H1 (cell line): ENCODE measurements around the gene ZNF462. TPM values are rescaled to one million over a fixed set of nuclear protein-coding genes. Genes with fewer than 3 reads are reported as not detected.

Experiments used
- CREB1 ChIP-seq: IDR thresholded peaks from 2 replicates; pipeline ENCODE4 v1.6.1; 2012; ENCODE audit warnings: inconsistent platforms
- polyA plus RNA-seq, 7 experiments: library from polyadenylated mRNA; depleted of rRNA in 3 of 7; stranded (reverse) in 5 of 7; unstranded in 2 of 7; fragments of >200 nt in 5 of 7; fragments of 200-250 nt in 2 of 7; gene quantifications; 1 replicate in 5 of 7; 2 replicates in 1 of 7; 4 replicates in 1 of 7; pipeline versions ENCODE4 v1.2.1 to v1.2.3, GENCODE V29; 2011 to 2013; ENCODE audit warnings: missing spikeins in 2 of 7, mixed read lengths in 2 of 7
- total RNA-seq: library from RNA; stranded (reverse); fragmentation: NEBNext Ultra II Directional; extraction: Animal tissue kit (Norgen Biotek cat#: 25700); gene quantifications from 2 replicates; pipeline ENCODE4 v1.2.1, GENCODE V29; 2021
- TF ChIP-seq, protein P1 (sequence below): fragments of 300-600 bp; sonication (generic); IDR thresholded peaks from 2 replicates; pipeline ENCODE4 v1.7.1; 2012; ENCODE audit warnings: low read length, moderate library complexity, mild to moderate bottlenecking, inconsistent platforms; ENCODE audit not compliant: insufficient replicate concordance

Gene ZNF462
- total and polyA plus RNA-seq, 2 of the 8 experiments (the other 6 are each of a cell fraction or from before 2014, with no cell fraction given): 30.0 to 163 TPM

DNA sequence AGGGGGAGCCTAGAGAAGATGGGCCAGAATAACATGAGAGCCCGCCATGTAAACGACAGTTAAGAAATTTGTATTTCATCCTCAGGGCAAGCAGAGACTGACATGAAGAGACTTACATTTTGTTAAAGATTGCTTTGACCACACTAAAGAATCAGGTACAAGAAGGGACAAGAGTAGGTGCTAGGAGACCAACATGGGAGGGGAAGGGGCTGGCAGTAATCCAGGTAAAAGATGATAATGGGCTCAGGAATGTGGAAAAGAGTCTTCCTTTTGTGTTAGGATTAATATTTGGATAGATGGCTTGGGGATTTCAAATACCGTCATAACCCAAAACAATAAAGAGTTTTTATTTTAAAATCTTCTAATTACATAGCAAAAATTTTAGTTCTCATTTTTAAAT is 137.3 kb downstream of the ZNF462 start (continued):
- TF ChIP-seq, protein P1, sequence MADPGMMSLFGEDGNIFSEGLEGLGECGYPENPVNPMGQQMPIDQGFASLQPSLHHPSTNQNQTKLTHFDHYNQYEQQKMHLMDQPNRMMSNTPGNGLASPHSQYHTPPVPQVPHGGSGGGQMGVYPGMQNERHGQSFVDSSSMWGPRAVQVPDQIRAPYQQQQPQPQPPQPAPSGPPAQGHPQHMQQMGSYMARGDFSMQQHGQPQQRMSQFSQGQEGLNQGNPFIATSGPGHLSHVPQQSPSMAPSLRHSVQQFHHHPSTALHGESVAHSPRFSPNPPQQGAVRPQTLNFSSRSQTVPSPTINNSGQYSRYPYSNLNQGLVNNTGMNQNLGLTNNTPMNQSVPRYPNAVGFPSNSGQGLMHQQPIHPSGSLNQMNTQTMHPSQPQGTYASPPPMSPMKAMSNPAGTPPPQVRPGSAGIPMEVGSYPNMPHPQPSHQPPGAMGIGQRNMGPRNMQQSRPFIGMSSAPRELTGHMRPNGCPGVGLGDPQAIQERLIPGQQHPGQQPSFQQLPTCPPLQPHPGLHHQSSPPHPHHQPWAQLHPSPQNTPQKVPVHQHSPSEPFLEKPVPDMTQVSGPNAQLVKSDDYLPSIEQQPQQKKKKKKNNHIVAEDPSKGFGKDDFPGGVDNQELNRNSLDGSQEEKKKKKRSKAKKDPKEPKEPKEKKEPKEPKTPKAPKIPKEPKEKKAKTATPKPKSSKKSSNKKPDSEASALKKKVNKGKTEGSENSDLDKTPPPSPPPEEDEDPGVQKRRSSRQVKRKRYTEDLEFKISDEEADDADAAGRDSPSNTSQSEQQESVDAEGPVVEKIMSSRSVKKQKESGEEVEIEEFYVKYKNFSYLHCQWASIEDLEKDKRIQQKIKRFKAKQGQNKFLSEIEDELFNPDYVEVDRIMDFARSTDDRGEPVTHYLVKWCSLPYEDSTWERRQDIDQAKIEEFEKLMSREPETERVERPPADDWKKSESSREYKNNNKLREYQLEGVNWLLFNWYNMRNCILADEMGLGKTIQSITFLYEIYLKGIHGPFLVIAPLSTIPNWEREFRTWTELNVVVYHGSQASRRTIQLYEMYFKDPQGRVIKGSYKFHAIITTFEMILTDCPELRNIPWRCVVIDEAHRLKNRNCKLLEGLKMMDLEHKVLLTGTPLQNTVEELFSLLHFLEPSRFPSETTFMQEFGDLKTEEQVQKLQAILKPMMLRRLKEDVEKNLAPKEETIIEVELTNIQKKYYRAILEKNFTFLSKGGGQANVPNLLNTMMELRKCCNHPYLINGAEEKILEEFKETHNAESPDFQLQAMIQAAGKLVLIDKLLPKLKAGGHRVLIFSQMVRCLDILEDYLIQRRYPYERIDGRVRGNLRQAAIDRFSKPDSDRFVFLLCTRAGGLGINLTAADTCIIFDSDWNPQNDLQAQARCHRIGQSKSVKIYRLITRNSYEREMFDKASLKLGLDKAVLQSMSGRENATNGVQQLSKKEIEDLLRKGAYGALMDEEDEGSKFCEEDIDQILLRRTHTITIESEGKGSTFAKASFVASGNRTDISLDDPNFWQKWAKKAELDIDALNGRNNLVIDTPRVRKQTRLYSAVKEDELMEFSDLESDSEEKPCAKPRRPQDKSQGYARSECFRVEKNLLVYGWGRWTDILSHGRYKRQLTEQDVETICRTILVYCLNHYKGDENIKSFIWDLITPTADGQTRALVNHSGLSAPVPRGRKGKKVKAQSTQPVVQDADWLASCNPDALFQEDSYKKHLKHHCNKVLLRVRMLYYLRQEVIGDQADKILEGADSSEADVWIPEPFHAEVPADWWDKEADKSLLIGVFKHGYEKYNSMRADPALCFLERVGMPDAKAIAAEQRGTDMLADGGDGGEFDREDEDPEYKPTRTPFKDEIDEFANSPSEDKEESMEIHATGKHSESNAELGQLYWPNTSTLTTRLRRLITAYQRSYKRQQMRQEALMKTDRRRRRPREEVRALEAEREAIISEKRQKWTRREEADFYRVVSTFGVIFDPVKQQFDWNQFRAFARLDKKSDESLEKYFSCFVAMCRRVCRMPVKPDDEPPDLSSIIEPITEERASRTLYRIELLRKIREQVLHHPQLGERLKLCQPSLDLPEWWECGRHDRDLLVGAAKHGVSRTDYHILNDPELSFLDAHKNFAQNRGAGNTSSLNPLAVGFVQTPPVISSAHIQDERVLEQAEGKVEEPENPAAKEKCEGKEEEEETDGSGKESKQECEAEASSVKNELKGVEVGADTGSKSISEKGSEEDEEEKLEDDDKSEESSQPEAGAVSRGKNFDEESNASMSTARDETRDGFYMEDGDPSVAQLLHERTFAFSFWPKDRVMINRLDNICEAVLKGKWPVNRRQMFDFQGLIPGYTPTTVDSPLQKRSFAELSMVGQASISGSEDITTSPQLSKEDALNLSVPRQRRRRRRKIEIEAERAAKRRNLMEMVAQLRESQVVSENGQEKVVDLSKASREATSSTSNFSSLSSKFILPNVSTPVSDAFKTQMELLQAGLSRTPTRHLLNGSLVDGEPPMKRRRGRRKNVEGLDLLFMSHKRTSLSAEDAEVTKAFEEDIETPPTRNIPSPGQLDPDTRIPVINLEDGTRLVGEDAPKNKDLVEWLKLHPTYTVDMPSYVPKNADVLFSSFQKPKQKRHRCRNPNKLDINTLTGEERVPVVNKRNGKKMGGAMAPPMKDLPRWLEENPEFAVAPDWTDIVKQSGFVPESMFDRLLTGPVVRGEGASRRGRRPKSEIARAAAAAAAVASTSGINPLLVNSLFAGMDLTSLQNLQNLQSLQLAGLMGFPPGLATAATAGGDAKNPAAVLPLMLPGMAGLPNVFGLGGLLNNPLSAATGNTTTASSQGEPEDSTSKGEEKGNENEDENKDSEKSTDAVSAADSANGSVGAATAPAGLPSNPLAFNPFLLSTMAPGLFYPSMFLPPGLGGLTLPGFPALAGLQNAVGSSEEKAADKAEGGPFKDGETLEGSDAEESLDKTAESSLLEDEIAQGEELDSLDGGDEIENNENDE: no peak
- TF ChIP-seq CREB1: no peak
